HEK293T (cell line): Measurements from ENCODE around the gene GNPTG.

Source experiments
- CTCF ChIA-PET: fragments of 350-600 bp; formaldehyde crosslinking; extraction: SDS; loops from one replicate; lab custom pipeline; 2021; ENCODE audit warnings: antibody characterized with exemption, inconsistent platforms; lab: Yijun Ruan, JAX
- POLR2A ChIA-PET: fragments of 350-600 bp; formaldehyde crosslinking; extraction: SDS; loops from one replicate; lab custom pipeline; 2020; ENCODE audit warnings: antibody characterized with exemption, inconsistent platforms; lab: Yijun Ruan, JAX
- DNase-seq: peaks from one replicate; pipeline ENCODE4 v3.0.0; 2012; ENCODE audit warnings: mixed read lengths; ENCODE audit errors: extremely low spot score
- ARNT ChIP-seq: fragments of 450-650 bp; IDR thresholded peaks from 2 replicates; pipeline ENCODE4 v1.6.1; 2017; ENCODE audit warnings: mild to moderate bottlenecking
- BHLHE40 ChIP-seq: fragments of 450-650 bp; IDR thresholded peaks from 2 replicates; pipeline ENCODE4 v1.6.1; 2016; ENCODE audit warnings: mild to moderate bottlenecking, moderate library complexity, borderline replicate concordance
- CTBP1 ChIP-seq: fragments of 450-650 bp; IDR thresholded peaks from 2 replicates; pipeline ENCODE4 v1.6.1; 2016; ENCODE audit warnings: borderline replicate concordance
- ELF4 ChIP-seq: fragments of 450-650 bp; IDR thresholded peaks from 2 replicates; pipeline ENCODE4 v1.6.1; 2017; ENCODE audit warnings: antibody characterized with exemption
- FOXA1 ChIP-seq: fragments of 450-650 bp; IDR thresholded peaks from 2 replicates; pipeline ENCODE4 v1.6.1; 2016; ENCODE audit warnings: mild to moderate bottlenecking
- FOXK2 ChIP-seq: fragments of 450-650 bp; IDR thresholded peaks from 2 replicates; pipeline ENCODE4 v1.6.1; 2016; ENCODE audit warnings: mild to moderate bottlenecking
- FOXM1 ChIP-seq: fragments of 450-650 bp; IDR thresholded peaks from 2 replicates; pipeline ENCODE4 v1.6.1; 2017; ENCODE audit warnings: mild to moderate bottlenecking, borderline replicate concordance
- HDGF ChIP-seq: fragments of 450-650 bp; IDR thresholded peaks from 2 replicates; pipeline ENCODE4 v1.6.1; 2017; ENCODE audit warnings: antibody characterized with exemption, borderline replicate concordance
- L3MBTL2 ChIP-seq: fragments of 450-650 bp; conservative IDR thresholded peaks from 2 replicates; pipeline ENCODE4 v1.6.1; 2016; ENCODE audit warnings: mild to moderate bottlenecking
- LEF1 ChIP-seq: fragments of 450-650 bp; IDR thresholded peaks from 2 replicates; pipeline ENCODE4 v1.6.1; 2017; ENCODE audit warnings: mild to moderate bottlenecking, borderline replicate concordance
- NFRKB ChIP-seq: fragments of 450-650 bp; IDR thresholded peaks from 2 replicates; pipeline ENCODE4 v1.6.1; 2016; ENCODE audit warnings: mild to moderate bottlenecking, moderate library complexity
- SP1 ChIP-seq: fragments of 450-650 bp; IDR thresholded peaks from 2 replicates; pipeline ENCODE4 v1.6.1; 2017
- SUZ12 ChIP-seq: fragments of 450-650 bp; IDR thresholded peaks from 2 replicates; pipeline ENCODE4 v1.6.1; 2016; ENCODE audit warnings: mild to moderate bottlenecking
- TARDBP ChIP-seq: fragments of 450-650 bp; IDR thresholded peaks from 2 replicates; pipeline ENCODE4 v1.6.1; 2016
- ZNF384 ChIP-seq: fragments of 450-650 bp; IDR thresholded peaks from 2 replicates; pipeline ENCODE4 v1.6.1; 2016
- TF ChIP-seq, protein P1 (sequence below): fragments of 450-650 bp; IDR thresholded peaks from 2 replicates; pipeline ENCODE4 v1.6.1; 2016

GNPTG gene

DNA sequence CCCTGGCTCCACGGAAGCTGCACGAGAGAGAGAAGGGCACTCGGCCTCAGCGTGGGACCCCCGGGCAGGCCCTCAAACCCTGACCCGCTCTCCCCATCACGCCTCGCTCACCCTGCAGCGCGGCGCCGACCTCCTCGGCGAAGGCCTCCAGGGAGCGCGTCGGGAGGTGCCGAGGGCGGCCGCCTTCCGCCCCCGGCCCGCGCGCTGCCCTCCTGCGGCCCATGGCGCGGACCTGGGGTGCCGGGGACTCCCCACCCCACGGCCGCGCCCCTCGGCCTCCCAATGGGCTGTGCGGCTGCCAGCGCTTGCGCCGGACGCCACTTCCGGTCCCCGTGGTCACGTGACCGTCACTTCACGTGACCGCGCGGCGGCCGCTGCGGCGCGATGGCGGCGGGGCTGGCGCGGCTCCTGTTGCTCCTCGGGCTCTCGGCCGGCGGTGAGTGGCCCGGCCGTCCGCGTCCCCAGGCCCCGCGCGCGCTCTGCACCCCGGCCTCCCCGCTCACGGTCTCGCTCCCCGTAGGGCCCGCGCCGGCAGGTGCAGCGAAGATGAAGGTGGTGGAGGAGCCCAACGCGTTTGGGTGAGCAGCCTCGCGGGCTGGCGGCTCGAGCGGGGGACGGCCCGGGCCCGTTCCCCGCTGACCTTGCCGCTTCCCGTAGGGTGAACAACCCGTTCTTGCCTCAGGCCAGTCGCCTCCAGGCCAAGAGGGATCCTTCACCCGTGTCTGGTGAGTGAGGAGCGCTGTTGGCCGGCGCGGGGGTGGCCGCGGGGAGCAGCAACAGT, at the start of gene GNPTG, which contains the start of gene TSR3:
Gene GNPTG, plus strand, starts transcription at position 350 of the 781 bp plus-strand sequence. Its CDS starts 35 bp downstream, at position 385.
Gene TSR3, minus strand, starts transcription at position 297 of the 781 bp plus-strand sequence. Its CDS starts 74 bp downstream, at position 223.
- ChIA-PET POLR2A (no interaction called here), CTCF (no interaction called here)
- peak; percentile 89 for DNase-seq
- TF ChIP-seq SP1 (no peak), ELF4 (no peak), BHLHE40 (no peak), TARDBP (no peak), FOXK2 (no peak), L3MBTL2 (no peak), ZNF384 (no peak), LEF1 (peak; percentile 78; the same call in 1 of the 2 replicates), FOXM1 (peak; percentile 4; the same call in 1 of the 2 replicates), HDGF (no peak), ARNT (peak; percentile 73; the same call in 1 of the 2 replicates), CTBP1 (no peak), FOXA1 (no peak), NFRKB (no peak), SUZ12 (no peak)
- TF ChIP-seq, protein P1, sequence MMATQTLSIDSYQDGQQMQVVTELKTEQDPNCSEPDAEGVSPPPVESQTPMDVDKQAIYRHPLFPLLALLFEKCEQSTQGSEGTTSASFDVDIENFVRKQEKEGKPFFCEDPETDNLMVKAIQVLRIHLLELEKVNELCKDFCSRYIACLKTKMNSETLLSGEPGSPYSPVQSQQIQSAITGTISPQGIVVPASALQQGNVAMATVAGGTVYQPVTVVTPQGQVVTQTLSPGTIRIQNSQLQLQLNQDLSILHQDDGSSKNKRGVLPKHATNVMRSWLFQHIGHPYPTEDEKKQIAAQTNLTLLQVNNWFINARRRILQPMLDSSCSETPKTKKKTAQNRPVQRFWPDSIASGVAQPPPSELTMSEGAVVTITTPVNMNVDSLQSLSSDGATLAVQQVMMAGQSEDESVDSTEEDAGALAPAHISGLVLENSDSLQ = no peak

DNA sequence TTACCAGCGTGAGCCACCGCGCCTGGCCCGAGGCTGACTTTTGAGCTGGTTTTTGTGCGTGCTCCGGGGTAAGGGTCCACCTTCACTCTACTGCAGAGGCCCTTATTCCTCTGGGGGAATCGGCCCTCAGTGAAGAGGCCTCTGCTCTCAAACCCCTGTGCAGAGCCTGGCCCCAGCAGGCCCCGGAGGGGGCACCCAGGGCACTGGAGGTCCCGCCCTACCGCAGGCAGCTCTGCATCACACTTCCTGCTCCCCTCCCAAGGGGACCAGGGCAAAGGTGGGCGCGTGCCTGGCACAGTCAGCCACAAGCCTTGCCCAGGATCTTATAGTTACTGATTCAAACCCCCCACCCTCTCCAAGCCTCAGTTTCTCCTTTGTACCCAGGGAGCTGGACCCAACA, 45.9 kb upstream of the GNPTG start:
- DNase-seq = no peak
- CTCF ChIA-PET = no interaction called here
- no peak for TF ChIP-seq TARDBP
- no peak for TF ChIP-seq CTBP1
- no peak for TF ChIP-seq L3MBTL2
- no peak for TF ChIP-seq SP1
- no peak for TF ChIP-seq NFRKB
- TF ChIP-seq BHLHE40 = no peak
- TF ChIP-seq FOXK2 = no peak
- TF ChIP-seq LEF1 = no peak
- no peak for TF ChIP-seq SUZ12
- TF ChIP-seq, protein P1 = no peak
- TF ChIP-seq HDGF = no peak
- POLR2A ChIA-PET = interaction anchor here (0.8 to 1.0 kb wide), 2 partner anchors 38 to 41 kb away, joined by 3 read pairs; no protein-coding TSS in a partner anchor

DNA sequence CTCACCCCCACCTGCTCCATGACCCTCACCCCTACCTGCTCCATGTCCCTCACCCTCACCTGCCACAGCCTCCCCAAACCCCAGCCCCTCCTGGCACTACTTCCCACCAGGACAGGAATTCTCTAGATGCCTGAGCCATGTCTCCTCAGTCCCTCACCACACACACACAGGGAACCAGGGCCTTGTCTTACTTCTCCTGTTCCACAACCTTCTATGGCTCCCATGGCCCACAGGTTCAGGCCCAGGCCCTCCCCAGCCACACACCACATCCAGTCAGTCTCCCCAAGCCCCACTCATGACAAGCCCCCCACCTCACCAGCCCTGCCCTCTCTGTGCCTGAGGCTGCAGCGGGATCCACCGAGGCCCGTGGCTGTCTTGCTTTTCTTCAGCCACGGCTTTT, 45.4 kb upstream of the GNPTG start:
- DNase-seq = no peak
- ChIA-PET CTCF (no interaction called here), POLR2A (interaction anchor here (1.0 kb wide), 1 partner anchor 41 kb away, joined by 3 read pairs; no protein-coding TSS in a partner anchor)
- TF ChIP-seq ARNT = no peak
- TF ChIP-seq BHLHE40 = no peak
- TF ChIP-seq FOXA1 = no peak
- TF ChIP-seq NFRKB = no peak
- no peak for TF ChIP-seq TARDBP

DNA sequence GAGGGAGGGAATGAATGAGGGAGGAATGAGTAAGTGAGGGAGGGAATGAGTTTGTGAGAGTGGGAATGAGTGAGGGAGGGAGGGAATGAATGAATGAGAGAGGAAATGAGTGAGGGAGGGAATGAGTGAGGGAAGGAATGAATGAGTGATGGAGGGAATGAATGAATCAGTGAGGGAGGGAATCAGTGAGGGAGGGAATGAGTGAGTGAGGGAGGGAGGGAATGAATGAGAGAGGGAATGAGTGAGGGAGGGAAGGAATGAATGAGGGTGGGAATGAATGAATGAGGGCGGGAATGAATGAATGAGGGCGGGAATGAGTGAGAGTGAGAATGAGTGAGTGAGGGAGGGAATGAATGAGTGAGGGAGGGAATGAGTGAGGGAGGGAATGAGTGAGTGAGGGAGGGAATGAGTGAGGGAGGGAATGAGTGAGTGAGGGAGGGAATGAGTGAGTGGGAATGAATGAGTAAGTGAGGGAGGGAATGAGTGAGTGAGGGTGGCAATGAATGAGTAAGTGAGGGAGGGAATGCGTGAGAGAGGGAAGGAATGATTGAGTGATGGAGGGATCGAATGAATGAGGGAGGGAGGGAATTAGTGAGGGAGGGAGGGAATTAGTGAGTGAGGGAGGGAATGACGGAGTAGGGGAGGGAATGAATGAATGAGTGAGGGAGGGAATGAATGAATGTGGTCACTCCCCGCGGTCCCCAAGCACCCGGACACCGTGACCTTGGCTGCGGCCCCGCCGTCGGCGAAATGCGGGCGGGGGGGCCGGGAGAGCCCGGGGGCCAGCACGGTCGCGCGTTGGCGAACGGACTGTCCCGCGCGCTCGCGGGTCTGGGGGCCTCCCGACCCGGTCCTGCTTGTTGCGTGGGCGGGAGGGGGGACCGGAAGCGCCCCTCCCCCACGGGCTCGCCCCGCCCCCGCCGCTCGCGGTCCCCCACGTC, 43.4 kb upstream of the GNPTG start:
- CTCF ChIA-PET = no interaction called here

More for the DNA sequence above, 43.4 kb upstream of the GNPTG start:
- POLR2A ChIA-PET = interaction anchor here (1.0 to 1.2 kb wide), 5 partner anchors 18 to 112 kb away, joined by 3 to 8 read pairs (median 3); partner anchors contain the start of gene UQCC4
- TF ChIP-seq CTBP1 = no peak
- TF ChIP-seq FOXM1 = no peak; the same call in 1 of the 2 replicates
- no peak; the same call in none of the 2 replicates for TF ChIP-seq NFRKB
- TF ChIP-seq ZNF384 = no peak
- TF ChIP-seq, protein P1 = peak; percentile 62; the same call in 1 of the 2 replicates
- DNase-seq = no peak
